MM.1S (cell line): ENCODE data around the gene ABCD1.

ENCODE experiments used
- DNase-seq: peaks from one replicate; pipeline ENCODE4 v3.0.0-alpha.2; 2015
- H2AFZ ChIP-seq: fragments of 300-600 bp; sonication (generic); 2 replicates; pipeline ENCODE4 v1.6.0; 2016; ENCODE audit warnings: antibody characterized with exemption, low read length
- H3F3A ChIP-seq: fragments of 300-600 bp; sonication (generic); 2 replicates; pipeline ENCODE4 v1.6.1; 2016; ENCODE audit warnings: mild to moderate bottlenecking, antibody characterized with exemption, low read length, moderate library complexity, mixed read lengths; ENCODE audit not compliant: insufficient read depth
- H3K27ac ChIP-seq: fragments of 300-600 bp; sonication (generic); 2 replicates; pipeline ENCODE4 v1.5.1; 2016; ENCODE audit warnings: mild to moderate bottlenecking, low read length
- H3K27me3 ChIP-seq: fragments of 300-600 bp; sonication (generic); replicated peaks from 2 replicates; pipeline ENCODE4 v1.6.0; 2016; ENCODE audit warnings: low read length; ENCODE audit not compliant: insufficient read depth
- H3K36me3 ChIP-seq: fragments of 300-600 bp; sonication (generic); replicated peaks from 2 replicates; pipeline ENCODE4 v1.6.1; 2016; ENCODE audit warnings: mild to moderate bottlenecking, low read length, mixed read lengths; ENCODE audit not compliant: insufficient read depth
- H3K4me1 ChIP-seq: fragments of 300-600 bp; sonication (generic); 2 replicates; pipeline ENCODE4 v1.6.1; 2016; ENCODE audit warnings: low read length, mixed read lengths
- H3K4me2 ChIP-seq: fragments of 300-600 bp; sonication (generic); 2 replicates; pipeline ENCODE4 v1.6.0; 2016; ENCODE audit warnings: low read depth, low read length
- H3K4me3 ChIP-seq: fragments of 300-600 bp; sonication (generic); 2 replicates; pipeline ENCODE4 v1.5.1; 2016; ENCODE audit warnings: low read length, mixed read lengths
- H3K79me2 ChIP-seq: fragments of 300-600 bp; sonication (generic); 2 replicates; pipeline ENCODE4 v1.6.1; 2016; ENCODE audit warnings: mixed run types, low read length, mixed read lengths
- H3K9ac ChIP-seq: fragments of 300-600 bp; sonication (generic); 2 replicates; pipeline ENCODE4 v1.6.1; 2016; ENCODE audit warnings: low read length, mixed read lengths
- H3K9me2 ChIP-seq: fragments of 300-600 bp; sonication (generic); replicated peaks from 2 replicates; pipeline ENCODE4 v1.6.1; 2016; ENCODE audit warnings: mild to moderate bottlenecking, low read length, mixed read lengths; ENCODE audit not compliant: insufficient read depth
- H3K9me3 ChIP-seq: fragments of 300-600 bp; sonication (generic); replicated peaks from 2 replicates; pipeline ENCODE4 v1.6.1; 2016; ENCODE audit warnings: mild to moderate bottlenecking, low read length, mixed read lengths; ENCODE audit not compliant: insufficient read depth
- H4K20me1 ChIP-seq: fragments of 300-600 bp; sonication (generic); 2 replicates; pipeline ENCODE4 v1.6.1; 2016; ENCODE audit warnings: mild to moderate bottlenecking, low read length, moderate library complexity, mixed read lengths; ENCODE audit not compliant: insufficient read depth
- EZH2 ChIP-seq: fragments of 300-600 bp; sonication (generic); optimal IDR thresholded peaks from 2 replicates; pipeline ENCODE3; 2017; ENCODE audit warnings: low read depth, mild to moderate bottlenecking, antibody characterized with exemption, low read length, mixed read lengths
- EZH2phosphoT487 ChIP-seq: fragments of 300-600 bp; sonication (generic); IDR thresholded peaks from 2 replicates; pipeline ENCODE4 v1.6.1; 2018; ENCODE audit warnings: antibody characterized with exemption, low read length
- TF ChIP-seq, protein P1 (sequence below): fragments of 300-600 bp; sonication (generic); IDR thresholded peaks from 2 replicates; pipeline ENCODE4 v1.5.1; 2016; ENCODE audit warnings: antibody characterized with exemption, low read length, mixed read lengths

The ABCD1 gene

GRCh38 chrX:153719701-153720100 lies 5.0 kb upstream of the ABCD1 start:
- Histone ChIP-seq H3K4me3 (no peak overlapping the region), H3K27me3 (no peaks in the 10 kb centered on the region), H3K4me2 (no peak overlapping the region), H3K9ac (no peak overlapping the region), H3K79me2 (peaks cover 42% of the 10 kb centered on the region), H3K4me1 (no peaks in the 10 kb centered on the region), H3K9me2 (no peaks in the 10 kb centered on the region), H3F3A (no peaks in the 10 kb centered on the region), H4K20me1 (no peaks in the 10 kb centered on the region), H3K36me3 (peaks cover 2% of the 10 kb centered on the region; the same call in 1 of the 2 replicates), H2AFZ (no peak overlapping the region), H3K9me3 (no peaks in the 10 kb centered on the region), H3K27ac (no peak overlapping the region)
- no peak for TF ChIP-seq EZH2
- TF ChIP-seq EZH2phosphoT487, result no peak
- TF ChIP-seq, protein P1, sequence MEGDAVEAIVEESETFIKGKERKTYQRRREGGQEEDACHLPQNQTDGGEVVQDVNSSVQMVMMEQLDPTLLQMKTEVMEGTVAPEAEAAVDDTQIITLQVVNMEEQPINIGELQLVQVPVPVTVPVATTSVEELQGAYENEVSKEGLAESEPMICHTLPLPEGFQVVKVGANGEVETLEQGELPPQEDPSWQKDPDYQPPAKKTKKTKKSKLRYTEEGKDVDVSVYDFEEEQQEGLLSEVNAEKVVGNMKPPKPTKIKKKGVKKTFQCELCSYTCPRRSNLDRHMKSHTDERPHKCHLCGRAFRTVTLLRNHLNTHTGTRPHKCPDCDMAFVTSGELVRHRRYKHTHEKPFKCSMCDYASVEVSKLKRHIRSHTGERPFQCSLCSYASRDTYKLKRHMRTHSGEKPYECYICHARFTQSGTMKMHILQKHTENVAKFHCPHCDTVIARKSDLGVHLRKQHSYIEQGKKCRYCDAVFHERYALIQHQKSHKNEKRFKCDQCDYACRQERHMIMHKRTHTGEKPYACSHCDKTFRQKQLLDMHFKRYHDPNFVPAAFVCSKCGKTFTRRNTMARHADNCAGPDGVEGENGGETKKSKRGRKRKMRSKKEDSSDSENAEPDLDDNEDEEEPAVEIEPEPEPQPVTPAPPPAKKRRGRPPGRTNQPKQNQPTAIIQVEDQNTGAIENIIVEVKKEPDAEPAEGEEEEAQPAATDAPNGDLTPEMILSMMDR, result no peak
- no peak for DNase-seq

- Histone ChIP-seq H3K27me3 (no peaks in the 10 kb centered on the region), H2AFZ (no peak overlapping the region), H3K9me2 (no peaks in the 10 kb centered on the region), H3K27ac (no peak overlapping the region), H4K20me1 (no peaks in the 10 kb centered on the region), H3K4me2 (peak overlapping the region; percentile 92), H3K36me3 (0 out of 2 replicates have a peak, but pooled peaks cover 2% of the 10 kb centered on the region), H3F3A (no peaks in the 10 kb centered on the region), H3K4me3 (peak overlapping the region; percentile 69), H3K9me3 (no peaks in the 10 kb centered on the region), H3K9ac (peak overlapping the region; percentile 53), H3K79me2 (peaks cover 45% of the 10 kb centered on the region), H3K4me1 (peaks cover 17% of the 10 kb centered on the region)
- TF ChIP-seq EZH2 (no peak), EZH2phosphoT487 (no peak)
- TF ChIP-seq, protein P1, result no peak
- DNase-seq, result no peak
Observed at GRCh38 chrX:153722704-153723350, 1.8 kb upstream of the ABCD1 start.

DNA sequence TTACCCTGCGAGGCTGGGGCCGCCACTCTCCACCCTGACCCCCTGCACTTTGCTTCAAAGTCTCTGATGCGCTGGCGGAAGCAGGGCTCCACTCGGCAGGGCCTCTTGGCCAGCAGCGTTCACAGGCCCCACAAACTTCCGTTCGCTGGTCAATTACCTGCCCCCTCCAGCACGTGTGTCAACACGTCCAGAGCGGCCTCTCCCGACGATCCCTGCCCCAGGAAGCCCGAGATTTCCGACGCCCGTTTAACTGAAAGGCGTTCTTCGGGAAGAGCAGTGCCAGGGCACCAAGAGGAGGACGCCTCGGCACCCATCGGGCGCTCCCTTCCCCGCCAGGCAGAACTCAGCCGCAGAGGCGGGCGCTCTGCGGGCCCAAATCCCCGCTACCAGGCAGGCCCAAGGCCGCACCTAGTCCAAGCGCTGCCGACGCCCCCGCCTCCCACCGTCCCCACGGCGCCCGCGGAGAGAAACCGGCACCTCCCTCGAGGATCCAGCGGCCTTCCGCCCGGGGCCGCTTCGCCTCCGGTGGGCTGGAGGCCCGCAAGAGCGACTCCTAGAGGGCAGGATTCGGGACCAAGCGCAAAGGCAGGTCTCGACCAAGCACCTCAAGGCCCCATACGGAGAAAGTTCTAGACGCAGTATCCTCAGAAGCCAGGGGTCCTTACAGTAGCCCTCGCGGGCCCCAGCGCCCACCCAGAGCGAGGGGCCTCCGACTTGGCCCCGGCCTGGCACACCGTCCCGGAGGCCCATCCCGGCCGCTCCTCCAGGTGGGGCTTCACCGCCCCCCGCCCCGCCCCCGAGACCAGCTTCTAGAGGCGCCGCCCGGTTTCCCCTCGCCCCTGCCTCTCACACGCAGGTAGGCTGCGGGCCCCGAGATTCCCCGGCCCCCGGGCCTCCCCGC lies 1.1 kb upstream of the ABCD1 start:
- Histone ChIP-seq H3K9me2 (no peaks in the 10 kb centered on the region), H3K79me2 (peaks cover 45% of the 10 kb centered on the region), H3K4me3 (peak overlapping the region; percentile 69), H3K4me2 (peak overlapping the region; percentile 92), H3K27ac (peak overlapping the region; percentile 59; the same call in 1 of the 2 replicates), H3K9ac (peak overlapping the region; percentile 53), H3K4me1 (peaks cover 17% of the 10 kb centered on the region), H2AFZ (0 out of 2 replicates have a peak overlapping the region, but pooled peaks have one; percentile 31), H4K20me1 (no peaks in the 10 kb centered on the region), H3K27me3 (no peaks in the 10 kb centered on the region), H3F3A (no peaks in the 10 kb centered on the region), H3K9me3 (no peaks in the 10 kb centered on the region), H3K36me3 (0 out of 2 replicates have a peak, but pooled peaks cover 2% of the 10 kb centered on the region)
- peak; percentile 54 for DNase-seq
- TF ChIP-seq, protein P1, result peak; percentile 40; the same call in 1 of the 2 replicates
- no peak for TF ChIP-seq EZH2
